ENCODE results near the gene PSMA7.

Gene PSMA7

GRCh38 chr20:62178316-62179161 lies 35.3 kb upstream of the PSMA7 start:
- no peak for DNase-seq
- TF ChIP-seq POLR2A (IDR thresholded peaks at IDR 0.05; ENCODE audit: low read length) (no peak), GATA1 (IDR thresholded peaks at IDR 0.05; ENCODE audit: low read depth, low read length) (no peak)

GRCh38 chr20:62177307-62177706 lies 34.1 kb upstream of the PSMA7 start:
- no peak for DNase-seq
- no peak for TF ChIP-seq GATA1 (IDR thresholded peaks at IDR 0.05; ENCODE audit: low read depth, low read length)
- no peak for TF ChIP-seq POLR2A (IDR thresholded peaks at IDR 0.05; ENCODE audit: low read length)

- DNase-seq: no peak
Measured at GRCh38 chr20:62176866-62177265, 33.7 kb upstream of the PSMA7 start.

GRCh38 chr20:62175711-62176110 lies 32.5 kb upstream of the PSMA7 start:
- no peak for DNase-seq
- TF ChIP-seq POLR2A (IDR thresholded peaks at IDR 0.05; ENCODE audit: low read length) (no peak), GATA1 (IDR thresholded peaks at IDR 0.05; ENCODE audit: low read depth, low read length) (no peak)

More at GRCh38 chr20:62176866-62177265, 33.7 kb upstream of the PSMA7 start:
- TF ChIP-seq GATA1 (IDR thresholded peaks at IDR 0.05; ENCODE audit: low read depth, low read length) (no peak), POLR2A (IDR thresholded peaks at IDR 0.05; ENCODE audit: low read length) (no peak)

- TF ChIP-seq POLR2A (IDR thresholded peaks at IDR 0.05; ENCODE audit: low read length): no peak
- DNase-seq: no peak
Measured at GRCh38 chr20:62174870-62175624, 31.9 kb upstream of the PSMA7 start.

GRCh38 chr20:62174021-62174804 lies 31.0 kb upstream of the PSMA7 start:
- no peak for DNase-seq
- no peak for TF ChIP-seq POLR2A (IDR thresholded peaks at IDR 0.05; ENCODE audit: low read length)
- TF ChIP-seq GATA1 (IDR thresholded peaks at IDR 0.05; ENCODE audit: low read depth, low read length): no peak

GRCh38 chr20:62172666-62173065 lies 29.5 kb upstream of the PSMA7 start:
- no peak for DNase-seq
- TF ChIP-seq POLR2A (IDR thresholded peaks at IDR 0.05; ENCODE audit: low read length): no peak
- TF ChIP-seq GATA1 (IDR thresholded peaks at IDR 0.05; ENCODE audit: low read depth, low read length): no peak

GRCh38 chr20:62171245-62171644 lies 28.1 kb upstream of the PSMA7 start:
- TF ChIP-seq GATA1 (IDR thresholded peaks at IDR 0.05; ENCODE audit: low read depth, low read length) (no peak), POLR2A (IDR thresholded peaks at IDR 0.05; ENCODE audit: low read length) (no peak)
- DNase-seq: no peak

- no peak for DNase-seq
- no peak for TF ChIP-seq GATA1 (IDR thresholded peaks at IDR 0.05; ENCODE audit: low read depth, low read length)
- no peak for TF ChIP-seq POLR2A (IDR thresholded peaks at IDR 0.05; ENCODE audit: low read length)
Measured at GRCh38 chr20:62170536-62170935, 27.3 kb upstream of the PSMA7 start.

GRCh38 chr20:62168890-62169435 lies 25.8 kb upstream of the PSMA7 start:
- TF ChIP-seq GATA1 (IDR thresholded peaks at IDR 0.05; ENCODE audit: low read depth, low read length) (no peak), POLR2A (IDR thresholded peaks at IDR 0.05; ENCODE audit: low read length) (no peak)
- no peak for DNase-seq

GRCh38 chr20:62168061-62168460 lies 24.9 kb upstream of the PSMA7 start:
- TF ChIP-seq POLR2A (IDR thresholded peaks at IDR 0.05; ENCODE audit: low read length) (no peak), GATA1 (IDR thresholded peaks at IDR 0.05; ENCODE audit: low read depth, low read length) (no peak)
- no peak for DNase-seq

- DNase-seq: no peak
- TF ChIP-seq GATA1 (IDR thresholded peaks at IDR 0.05; ENCODE audit: low read depth, low read length): no peak
- TF ChIP-seq POLR2A (IDR thresholded peaks at IDR 0.05; ENCODE audit: low read length): no peak
Measured at GRCh38 chr20:62167474-62167873, 24.3 kb upstream of the PSMA7 start.

- DNase-seq: no peak
- no peak for TF ChIP-seq POLR2A (IDR thresholded peaks at IDR 0.05; ENCODE audit: low read length)
- no peak for TF ChIP-seq GATA1 (IDR thresholded peaks at IDR 0.05; ENCODE audit: low read depth, low read length)
Measured at GRCh38 chr20:62165762-62166399, 22.7 kb upstream of the PSMA7 start.

Data from erythroblast (primary cell).